Measurements from ENCODE around the gene GLA. TPM values are rescaled to one million over a fixed set of nuclear protein-coding genes. Genes with fewer than 3 reads are reported as not detected.

GLA gene
- total and polyA plus RNA-seq, 12 donors = 6.0 to 33.9 (median 9.1) TPM

DNA sequence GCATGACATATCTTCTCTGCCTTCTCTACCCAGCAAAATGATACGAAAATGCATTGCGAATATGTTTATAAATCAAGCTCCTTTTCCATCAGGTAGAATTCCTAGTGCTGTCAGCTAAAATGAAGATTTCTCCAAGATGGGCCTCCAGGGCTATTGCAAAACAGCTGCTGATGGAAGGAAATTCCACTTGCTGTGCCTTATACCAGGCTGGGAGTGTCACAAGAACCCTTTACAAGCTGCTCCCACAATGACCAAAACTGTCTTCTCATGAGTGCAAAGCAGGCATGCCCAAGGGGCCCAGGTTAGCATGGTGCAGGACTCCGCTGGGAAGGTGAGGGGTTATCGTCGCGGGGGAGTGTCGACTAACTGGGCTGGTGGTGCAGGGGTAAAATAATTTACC lies 9.0 kb upstream of the GLA start:
- peaks cover 0 to 40% (median 12%) of the 10 kb centered on the region in 9 donors for H3K4me1 ChIP-seq
- ATAC-seq = no peak
- H3K4me3 ChIP-seq = no peak overlapping the region
- intact Hi-C loops (cut with DNase I) = loop anchor here in 6 of 10 donors (5.0 to 10.0 kb wide), 5 partner anchors 136 to 1761 kb away; partner anchors contain the start of gene ARMCX1 (in 4 of the 6)
- no peak for DNase-seq
- H3K9me3 ChIP-seq = no peaks in the 10 kb centered on the region
- H3K27me3 ChIP-seq = peaks cover 0 to 49% (median 0%) of the 10 kb centered on the region in 7 donors
- H3K27ac ChIP-seq = peak overlapping the region in 1 of 10 donors; percentile 97
- 87 to 90% methylated on average over 7 of the region's 7 CpGs for WGBS, 2 donors
- H3K36me3 ChIP-seq = peaks cover 0 to 36% (median 0%) of the 10 kb centered on the region in 9 donors
- TF ChIP-seq, protein P1, sequence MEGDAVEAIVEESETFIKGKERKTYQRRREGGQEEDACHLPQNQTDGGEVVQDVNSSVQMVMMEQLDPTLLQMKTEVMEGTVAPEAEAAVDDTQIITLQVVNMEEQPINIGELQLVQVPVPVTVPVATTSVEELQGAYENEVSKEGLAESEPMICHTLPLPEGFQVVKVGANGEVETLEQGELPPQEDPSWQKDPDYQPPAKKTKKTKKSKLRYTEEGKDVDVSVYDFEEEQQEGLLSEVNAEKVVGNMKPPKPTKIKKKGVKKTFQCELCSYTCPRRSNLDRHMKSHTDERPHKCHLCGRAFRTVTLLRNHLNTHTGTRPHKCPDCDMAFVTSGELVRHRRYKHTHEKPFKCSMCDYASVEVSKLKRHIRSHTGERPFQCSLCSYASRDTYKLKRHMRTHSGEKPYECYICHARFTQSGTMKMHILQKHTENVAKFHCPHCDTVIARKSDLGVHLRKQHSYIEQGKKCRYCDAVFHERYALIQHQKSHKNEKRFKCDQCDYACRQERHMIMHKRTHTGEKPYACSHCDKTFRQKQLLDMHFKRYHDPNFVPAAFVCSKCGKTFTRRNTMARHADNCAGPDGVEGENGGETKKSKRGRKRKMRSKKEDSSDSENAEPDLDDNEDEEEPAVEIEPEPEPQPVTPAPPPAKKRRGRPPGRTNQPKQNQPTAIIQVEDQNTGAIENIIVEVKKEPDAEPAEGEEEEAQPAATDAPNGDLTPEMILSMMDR (IDR thresholded peaks at IDR 0.05) = no peak

GRCh38 chrX:101415180-101416145 lies 7.7 kb upstream of the GLA start:
- TF ChIP-seq, protein P1 (IDR thresholded peaks at IDR 0.05) = peak; percentile 55 to 85 (median 68)
- DNase-seq (peak in 1 of 2 donors; percentile 24), ATAC-seq (peak in 5 of 8 donors; percentile 19 to 50 (median 31))
- intact Hi-C loops (cut with DNase I) = loop anchor here in 7 of 10 donors (2.0 to 10.0 kb wide), 6 partner anchors 137 to 1762 kb away; partner anchors contain the start of gene ARMCX1 (in 4 of the 7)
- H3K4me1 ChIP-seq = peaks cover 0 to 50% (median 18%) of the 10 kb centered on the region in 9 donors
- peak overlapping the region in 7 of 10 donors; percentile 6 to 75 (median 66) for H3K27ac ChIP-seq
- 29 to 37% methylated on average over 12 of the region's 12 CpGs for WGBS, 2 donors
- H3K36me3 ChIP-seq = peaks cover 0 to 32% (median 0%) of the 10 kb centered on the region in 9 donors
- no peaks in the 10 kb centered on the region for H3K9me3 ChIP-seq
- H3K27me3 ChIP-seq = peaks cover 0 to 45% (median 0%) of the 10 kb centered on the region in 7 donors
- no peak overlapping the region for H3K4me3 ChIP-seq

DNA sequence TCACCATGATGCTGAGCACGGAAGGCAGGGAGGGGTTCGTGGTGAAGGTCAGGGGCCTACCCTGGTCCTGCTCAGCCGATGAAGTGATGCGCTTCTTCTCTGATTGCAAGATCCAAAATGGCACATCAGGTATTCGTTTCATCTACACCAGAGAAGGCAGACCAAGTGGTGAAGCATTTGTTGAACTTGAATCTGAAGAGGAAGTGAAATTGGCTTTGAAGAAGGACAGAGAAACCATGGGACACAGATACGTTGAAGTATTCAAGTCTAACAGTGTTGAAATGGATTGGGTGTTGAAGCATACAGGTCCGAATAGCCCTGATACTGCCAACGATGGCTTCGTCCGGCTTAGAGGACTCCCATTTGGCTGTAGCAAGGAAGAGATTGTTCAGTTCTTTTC lies 4.3 kb upstream of the GLA start:
- intact Hi-C loops (cut with DNase I) = loop anchor here in 3 of 10 donors (5.0 to 10.0 kb wide), 2 partner anchors 140 to 143 kb away; partner anchors contain the start of gene ARMCX1 (in 3 of the 3)
- Histone ChIP-seq H3K4me1 (peaks cover 0 to 52% (median 32%) of the 10 kb centered on the region in 9 donors), H3K27ac (no peak overlapping the region), H3K4me3 (no peak overlapping the region), H3K9me3 (no peaks in the 10 kb centered on the region), H3K27me3 (peaks cover 0 to 13% (median 0%) of the 10 kb centered on the region in 7 donors), H3K36me3 (peaks cover 0 to 30% (median 0%) of the 10 kb centered on the region in 9 donors)
- no peak for DNase-seq
- TF ChIP-seq, protein P1 (IDR thresholded peaks at IDR 0.05) = no peak
- no peak for ATAC-seq
- WGBS, 2 donors = 59 to 68% methylated on average over 10 of the region's 10 CpGs

- Histone ChIP-seq H3K9me3 (no peaks in the 10 kb centered on the region), H3K27me3 (peaks cover 0 to 4% (median 0%) of the 10 kb centered on the region in 7 donors), H3K36me3 (peaks cover 0 to 30% (median 0%) of the 10 kb centered on the region in 9 donors), H3K4me3 (peak overlapping the region in 5 of 10 donors; percentile 7 to 79 (median 75)), H3K27ac (no peak overlapping the region), H3K4me1 (peaks cover 0 to 50% (median 31%) of the 10 kb centered on the region in 9 donors)
- 34 to 40% methylated on average over 7 of the region's 7 CpGs for WGBS, 2 donors
- ATAC-seq = no peak
- intact Hi-C loops (cut with DNase I) = loop anchor here in 3 of 10 donors (5.0 to 10.0 kb wide), 2 partner anchors 142 to 144 kb away; partner anchors contain the start of gene ARMCX1 (in 3 of the 3)
- DNase-seq = no peak
- TF ChIP-seq, protein P1 (IDR thresholded peaks at IDR 0.05) = no peak
Measured at GRCh38 chrX:101410461-101410860, 2.7 kb upstream of the GLA start.

All from heart right ventricle (tissue), 16 donors.